Lung (tissue), 12 donors: ENCODE measurements around the gene NUP160. TPM values are rescaled to one million over a fixed set of nuclear protein-coding genes. Genes with fewer than 3 reads are reported as not detected.

Experiments used
- ATAC-seq: fragments of 200-7000 bp; cut with Tn5 transposase; one replicate; pipeline ENCODE4 v1.9.1; 2020; ENCODE audit warnings: moderate number of reproducible peaks; ENCODE audit not compliant: insufficient read depth, low FRiP score
- DNase-seq, 3 donors: peaks; one replicate each; pipeline ENCODE4 v3.0.0-alpha.2; 2013 to 2017
- H3K27ac ChIP-seq, 2 donors: one replicate each; pipeline ENCODE4 v1.5.1; 2013; ENCODE audit warnings: mild to moderate bottlenecking in 2 of 2, moderate library complexity in 2 of 2, control low read depth in 1 of 2, inconsistent platforms in 1 of 2, low read depth in 1 of 2, low read length in 1 of 2
- H3K27me3 ChIP-seq, 3 donors: one replicate each; pipeline ENCODE4 v1.5.1; 2013; ENCODE audit warnings: low read length in 2 of 3; ENCODE audit not compliant: control insufficient read depth in 3 of 3, insufficient read depth in 3 of 3
- H3K36me3 ChIP-seq, 4 donors: one replicate each; pipeline ENCODE4 v1.5.1; 2013; ENCODE audit warnings: low read length in 4 of 4, mild to moderate bottlenecking in 1 of 4, moderate library complexity in 1 of 4; ENCODE audit not compliant: control insufficient read depth in 4 of 4, insufficient read depth in 4 of 4
- H3K4me1 ChIP-seq, 5 donors: one replicate each; pipeline ENCODE4 v1.5.1; 2013; ENCODE audit warnings: low read length in 5 of 5, mild to moderate bottlenecking in 2 of 5, moderate library complexity in 1 of 5; ENCODE audit not compliant: control insufficient read depth in 5 of 5, insufficient read depth in 5 of 5
- H3K4me3 ChIP-seq: one replicate; pipeline ENCODE4 v1.5.1; 2013; ENCODE audit warnings: mild to moderate bottlenecking, control low read depth, moderate library complexity
- H3K9ac ChIP-seq, 2 donors: one replicate each; pipeline ENCODE4 v1.5.1; 2013; ENCODE audit warnings: low read length in 2 of 2, control low read depth in 1 of 2; ENCODE audit not compliant: insufficient read depth in 1 of 2
- H3K9me3 ChIP-seq, 4 donors: one replicate each; pipeline ENCODE4 v1.5.1; 2013; ENCODE audit warnings: low read length in 3 of 4, mild to moderate bottlenecking in 1 of 4, moderate library complexity in 1 of 4; ENCODE audit not compliant: control insufficient read depth in 4 of 4, insufficient read depth in 3 of 4
- CTCF ChIP-seq: IDR thresholded peaks from 2 replicates; pipeline ENCODE4 v1.5.1; 2012; ENCODE audit warnings: mild to moderate bottlenecking; ENCODE audit errors: control extremely low read depth, extremely low read depth
- WGBS, 2 donors: extraction: QIAGEN DNeasy Blood & Tissue Kit; methylation state at CpG; one replicate each; pipeline ENCODE4 v1.1.7; 2013; 5-methylcytosine and 5-hydroxymethylcytosine counted together
- polyA plus RNA-seq, 2 donors: library from polyadenylated mRNA; stranded (reverse); fragments of 200-250 nt; gene quantifications; one replicate each; pipeline ENCODE4 v1.2.1, GENCODE V29; 2013
- total RNA-seq, 2 donors: library from RNA; depleted of rRNA in 1 of 2; stranded (reverse); fragments of >200 nt in 1 of 2; gene quantifications; one replicate each; pipeline ENCODE4 v1.2.1, GENCODE V29; 2014 to 2021
- donor health status: control.
- donor health status: control.
- donor health status: Bipolar disorder and iron deficiency.
- donor health status: healthy.
- donor health status: DM: yes; HTN: yes; CAD: no.

Gene NUP160
- total and polyA plus RNA-seq, 4 donors, result 15.8 to 94.1 (median 26.8) TPM

- DNase-seq (no peak), ATAC-seq (no peak)
- H3K36me3 ChIP-seq, result peaks cover 8 to 26% (median 13%) of the 10 kb centered on the region in 4 donors
- no peak overlapping the region for H3K4me3 ChIP-seq
- no peaks in the 10 kb centered on the region for H3K27me3 ChIP-seq
- H3K27ac ChIP-seq, result no peak overlapping the region
- no peaks in the 10 kb centered on the region for H3K9me3 ChIP-seq
- no peak for TF ChIP-seq CTCF
- 66 to 83% methylated on average over 4 of the region's 4 CpGs for WGBS, 2 donors
- H3K9ac ChIP-seq, result peak overlapping the region in 1 of 2 donors; percentile 61
- H3K4me1 ChIP-seq, result peaks cover 1 to 14% (median 7%) of the 10 kb centered on the region in 5 donors
Observed at GRCh38 chr11:47846998-47847397, 1.2 kb downstream of the NUP160 start.

- no peak for TF ChIP-seq CTCF
- no peaks in the 10 kb centered on the region for H3K27me3 ChIP-seq
- H3K27ac ChIP-seq, result no peak overlapping the region
- H3K4me3 ChIP-seq, result no peak overlapping the region
- DNase-seq (no peak), ATAC-seq (no peak)
- H3K36me3 ChIP-seq, result peaks cover 22 to 48% (median 28%) of the 10 kb centered on the region in 4 donors
- no peaks in the 10 kb centered on the region for H3K9me3 ChIP-seq
- WGBS, 2 donors, result 49 to 55% methylated on average over 7 of the region's 7 CpGs
- peaks cover 0 to 8% (median 7%) of the 10 kb centered on the region in 5 donors for H3K4me1 ChIP-seq
- no peak overlapping the region for H3K9ac ChIP-seq
Observed at GRCh38 chr11:47843361-47844055, 4.6 kb downstream of the NUP160 start.

- Histone ChIP-seq H3K27me3 (no peaks in the 10 kb centered on the region), H3K27ac (peak overlapping the region in 1 of 2 donors; percentile 39), H3K4me1 (peaks cover 0 to 8% (median 7%) of the 10 kb centered on the region in 5 donors), H3K4me3 (no peak overlapping the region), H3K9me3 (no peaks in the 10 kb centered on the region), H3K9ac (no peak overlapping the region), H3K36me3 (peaks cover 27 to 56% (median 31%) of the 10 kb centered on the region in 4 donors)
- 95 to 99% methylated on average over 4 of the region's 4 CpGs for WGBS, 2 donors
- ATAC-seq (no peak), DNase-seq (no peak)
- no peak for TF ChIP-seq CTCF
Observed at GRCh38 chr11:47842749-47843148, 5.4 kb downstream of the NUP160 start.

GRCh38 chr11:47837929-47838328 lies 10.2 kb downstream of the NUP160 start:
- no peak overlapping the region for H3K27ac ChIP-seq
- H3K4me1 ChIP-seq, result peaks cover 0 to 5% (median 0%) of the 10 kb centered on the region in 5 donors
- H3K27me3 ChIP-seq, result no peaks in the 10 kb centered on the region
- no peak for TF ChIP-seq CTCF
- peaks cover 45 to 76% (median 54%) of the 10 kb centered on the region in 4 donors for H3K36me3 ChIP-seq
- H3K9me3 ChIP-seq, result no peaks in the 10 kb centered on the region
- no peak for ATAC-seq
- DNase-seq, result no peak
- H3K4me3 ChIP-seq, result no peak overlapping the region
- H3K9ac ChIP-seq, result no peak overlapping the region
